Measurements from ENCODE around the gene BSND. TPM values are rescaled to one million over a fixed set of nuclear protein-coding genes. Genes with fewer than 3 reads are reported as not detected.

The BSND gene
- total and polyA plus RNA-seq, 8 donors: not detected

- DNase-seq: no peak
- Histone ChIP-seq H3K36me3 (no peaks in the 10 kb centered on the region), H3K4me3 (no peak overlapping the region), H3K27me3 (peaks cover 0 to 37% (median 33%) of the 10 kb centered on the region in 3 donors), H3K27ac (no peak overlapping the region), H3K4me1 (peaks cover 13 to 26% (median 19%) of the 10 kb centered on the region in 4 donors), H3K9me3 (no peaks in the 10 kb centered on the region)
- TF ChIP-seq POLR2AphosphoS5 (IDR thresholded peaks at IDR 0.05) (no peak), POLR2A (IDR thresholded peaks at IDR 0.05) (no peak), EP300 (IDR thresholded peaks at IDR 0.05) (no peak)
- TF ChIP-seq, protein P1, sequence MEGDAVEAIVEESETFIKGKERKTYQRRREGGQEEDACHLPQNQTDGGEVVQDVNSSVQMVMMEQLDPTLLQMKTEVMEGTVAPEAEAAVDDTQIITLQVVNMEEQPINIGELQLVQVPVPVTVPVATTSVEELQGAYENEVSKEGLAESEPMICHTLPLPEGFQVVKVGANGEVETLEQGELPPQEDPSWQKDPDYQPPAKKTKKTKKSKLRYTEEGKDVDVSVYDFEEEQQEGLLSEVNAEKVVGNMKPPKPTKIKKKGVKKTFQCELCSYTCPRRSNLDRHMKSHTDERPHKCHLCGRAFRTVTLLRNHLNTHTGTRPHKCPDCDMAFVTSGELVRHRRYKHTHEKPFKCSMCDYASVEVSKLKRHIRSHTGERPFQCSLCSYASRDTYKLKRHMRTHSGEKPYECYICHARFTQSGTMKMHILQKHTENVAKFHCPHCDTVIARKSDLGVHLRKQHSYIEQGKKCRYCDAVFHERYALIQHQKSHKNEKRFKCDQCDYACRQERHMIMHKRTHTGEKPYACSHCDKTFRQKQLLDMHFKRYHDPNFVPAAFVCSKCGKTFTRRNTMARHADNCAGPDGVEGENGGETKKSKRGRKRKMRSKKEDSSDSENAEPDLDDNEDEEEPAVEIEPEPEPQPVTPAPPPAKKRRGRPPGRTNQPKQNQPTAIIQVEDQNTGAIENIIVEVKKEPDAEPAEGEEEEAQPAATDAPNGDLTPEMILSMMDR (IDR thresholded peaks at IDR 0.05): no peak
- 85 to 100% (median 97%) methylated on average over 2 of the region's 2 CpGs for WGBS, 5 donors
- intact Hi-C loops (cut with DNase I; ENCODE audit: low total_unique reads): no loop called here
Measured at GRCh38 chr1:55043011-55043410, 44.3 kb downstream of the BSND start.

DNA sequence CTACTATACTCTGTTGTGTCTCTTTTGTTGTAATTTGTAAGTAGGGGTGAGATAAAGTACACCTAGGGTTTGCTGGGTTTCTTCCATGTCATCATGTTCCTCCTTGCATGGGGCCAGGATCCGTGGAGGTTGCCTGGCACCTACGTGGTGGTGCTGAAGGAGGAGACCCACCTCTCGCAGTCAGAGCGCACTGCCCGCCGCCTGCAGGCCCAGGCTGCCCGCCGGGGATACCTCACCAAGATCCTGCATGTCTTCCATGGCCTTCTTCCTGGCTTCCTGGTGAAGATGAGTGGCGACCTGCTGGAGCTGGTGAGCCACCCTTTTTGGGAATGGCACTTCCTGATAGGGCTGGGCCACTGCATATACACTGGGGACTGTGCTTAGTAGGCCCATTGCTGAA, 45.0 kb downstream of the BSND start:
- Histone ChIP-seq H3K9me3 (no peaks in the 10 kb centered on the region), H3K27ac (no peak overlapping the region), H3K4me3 (no peak overlapping the region), H3K36me3 (no peaks in the 10 kb centered on the region), H3K4me1 (peaks cover 13 to 25% (median 19%) of the 10 kb centered on the region in 4 donors), H3K27me3 (peaks cover 0 to 29% (median 26%) of the 10 kb centered on the region in 3 donors)
- DNase-seq: no peak
- TF ChIP-seq EP300 (IDR thresholded peaks at IDR 0.05): no peak
- no peak for TF ChIP-seq POLR2A (IDR thresholded peaks at IDR 0.05)
- no peak for TF ChIP-seq POLR2AphosphoS5 (IDR thresholded peaks at IDR 0.05)
- TF ChIP-seq, protein P1 (IDR thresholded peaks at IDR 0.05): no peak
- 94 to 99% (median 96%) methylated on average over 8 to 9 of the region's 9 CpGs for WGBS, 5 donors
- intact Hi-C loops (cut with DNase I; ENCODE audit: low total_unique reads): no loop called here

- Histone ChIP-seq H3K4me3 (no peak overlapping the region), H3K27me3 (peaks cover 0 to 19% (median 15%) of the 10 kb centered on the region in 3 donors), H3K9me3 (no peaks in the 10 kb centered on the region), H3K36me3 (no peaks in the 10 kb centered on the region), H3K27ac (no peak overlapping the region), H3K4me1 (peaks cover 4 to 15% (median 10%) of the 10 kb centered on the region in 4 donors)
- WGBS, 5 donors: 85 to 92% (median 90%) methylated on average over 13 to 15 of the region's 15 CpGs
- TF ChIP-seq, protein P1 (IDR thresholded peaks at IDR 0.05): no peak
- TF ChIP-seq POLR2AphosphoS5 (IDR thresholded peaks at IDR 0.05) (no peak), EP300 (IDR thresholded peaks at IDR 0.05) (no peak), POLR2A (IDR thresholded peaks at IDR 0.05) (no peak)
- DNase-seq: no peak
- intact Hi-C loops (cut with DNase I; ENCODE audit: low total_unique reads): no loop called here
Measured at GRCh38 chr1:55044617-55045397, 46.1 kb downstream of the BSND start.

GRCh38 chr1:55045430-55045829, 46.7 kb downstream of the BSND start:
- TF ChIP-seq POLR2AphosphoS5 (IDR thresholded peaks at IDR 0.05) (no peak), EP300 (IDR thresholded peaks at IDR 0.05) (no peak), POLR2A (IDR thresholded peaks at IDR 0.05) (no peak)
- TF ChIP-seq, protein P1 (IDR thresholded peaks at IDR 0.05): no peak
- Histone ChIP-seq H3K9me3 (no peaks in the 10 kb centered on the region), H3K4me3 (no peak overlapping the region), H3K36me3 (no peaks in the 10 kb centered on the region), H3K27me3 (peaks cover 0 to 12% (median 9%) of the 10 kb centered on the region in 3 donors), H3K4me1 (peaks cover 0 to 8% (median 3%) of the 10 kb centered on the region in 4 donors), H3K27ac (no peak overlapping the region)
- intact Hi-C loops (cut with DNase I; ENCODE audit: low total_unique reads): no loop called here
- 92 to 99% (median 96%) methylated on average over 10 of the region's 10 CpGs for whole genome bisulfite sequencing, 5 donors
- no peak for DNase-seq

Data from stomach (tissue), 9 donors.